Body of pancreas (tissue), 4 donors: Measurements from ENCODE around the gene ALG14. TPM values are rescaled to one million over a fixed set of nuclear protein-coding genes. Genes with fewer than 3 reads are reported as not detected.
"Not testable (repeated sequence)": the region's sequence is repeated elsewhere in the genome, so short reads cannot be mapped to it uniquely, and the experiment has no call there.

Experiments used
- ATAC-seq: fragments of 150-250 bp; one replicate; pipeline ENCODE4 v1.9.1; 2016
- DNase-seq, 4 donors: peaks; one replicate each; pipeline ENCODE4 v3.0.0-alpha.2; 2019
- H3K27ac ChIP-seq, 4 donors: fragments of 200-600 bp; sonication (generic); 1 replicate in 3 of 4; 2 replicates in 1 of 4; pipeline versions ENCODE4 v1.5.1 to v1.6.1; 2016 to 2019; ENCODE audit warnings: mild to moderate bottlenecking in 1 of 4, mixed read lengths in 1 of 4, moderate library complexity in 1 of 4
- H3K27me3 ChIP-seq, 2 donors: fragments of 200-600 bp; sonication (generic); one replicate each; pipeline ENCODE4 v1.6.0; 2016; ENCODE audit warnings: mild to moderate bottlenecking in 1 of 2
- H3K36me3 ChIP-seq, 2 donors: fragments of 200-600 bp; sonication (generic); replicated peaks in 1 of 2; 2 replicates each; pipeline ENCODE4 v1.5.1; 2016; ENCODE audit warnings: low read depth in 2 of 2; ENCODE audit not compliant: insufficient read depth in 1 of 2
- H3K4me1 ChIP-seq: fragments of 200-600 bp; sonication (generic); one replicate; pipeline ENCODE4 v1.6.0; 2016
- H3K4me3 ChIP-seq, 2 donors: fragments of 200-600 bp; sonication (generic); 1 replicate in 1 of 2; 2 replicates in 1 of 2; pipeline ENCODE4 v1.5.1; 2016 to 2019
- H3K9me3 ChIP-seq, 3 donors: fragments of 200-600 bp; sonication (generic); 1 replicate in 2 of 3; 2 replicates in 1 of 3; pipeline ENCODE4 v1.5.1; 2016
- POLR2A ChIP-seq, 3 donors: fragments of 450-650 bp; IDR thresholded peaks; one replicate each; pipeline ENCODE4 v1.6.1; 2016; ENCODE audit warnings: antibody characterized with exemption in 3 of 3, mild to moderate bottlenecking in 2 of 3
- WGBS, 2 donors: methylation state at CpG; one replicate each; pipeline ENCODE4 v1.1.5; 2017; 5-methylcytosine and 5-hydroxymethylcytosine counted together
- intact Hi-C: fragments of 100-400 bp; cut with DNase I; formaldehyde crosslinking; loops from one replicate; pipeline ENCODE4 v1.15.1; 2023
- total RNA-seq, 2 donors: library from RNA; depleted of rRNA; stranded (reverse); fragments of >200 nt; gene quantifications; one replicate each; pipeline ENCODE4 v1.1.0, GENCODE V29; 2016
- TF ChIP-seq, protein P1 (sequence below), 7 experiments: fragments of 450-650 bp in 4 of 7; fragments of 200-600 bp in 3 of 7; sonication (generic) in 3 of 7; IDR thresholded peaks; one replicate each; pipeline ENCODE4 v1.5.1; 2016 to 2019; ENCODE audit warnings: antibody characterized with exemption in 7 of 7

The ALG14 gene
- total RNA-seq, 2 donors from 2014 or later: 0.78 to 0.99 TPM

DNA sequence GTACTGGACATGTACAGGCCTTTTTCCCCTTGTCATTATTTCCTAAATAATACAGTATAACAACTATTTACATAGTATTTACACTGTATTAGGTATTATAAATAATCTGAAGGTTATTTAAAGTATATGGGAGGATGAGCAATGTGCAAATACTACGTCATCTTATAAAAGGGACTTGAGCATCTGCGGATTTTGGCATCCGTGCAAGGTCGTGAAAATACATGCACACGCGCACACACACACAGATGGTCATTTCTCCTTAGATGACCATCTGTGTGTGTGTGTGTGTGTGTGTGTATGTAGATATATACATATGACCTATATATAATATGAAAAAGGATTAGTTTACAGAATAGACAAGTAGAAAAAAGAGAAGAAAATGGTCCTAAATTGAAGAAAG lies 15.4 kb downstream of the ALG14 start:
- Histone ChIP-seq H3K4me1 (peaks cover 8% of the 10 kb centered on the region), H3K27me3 (no peaks in the 10 kb centered on the region), H3K27ac (no peak overlapping the region), H3K36me3 (no peaks in the 10 kb centered on the region), H3K9me3 (no peaks in the 10 kb centered on the region), H3K4me3 (no peak overlapping the region)
- TF ChIP-seq, protein P1, sequence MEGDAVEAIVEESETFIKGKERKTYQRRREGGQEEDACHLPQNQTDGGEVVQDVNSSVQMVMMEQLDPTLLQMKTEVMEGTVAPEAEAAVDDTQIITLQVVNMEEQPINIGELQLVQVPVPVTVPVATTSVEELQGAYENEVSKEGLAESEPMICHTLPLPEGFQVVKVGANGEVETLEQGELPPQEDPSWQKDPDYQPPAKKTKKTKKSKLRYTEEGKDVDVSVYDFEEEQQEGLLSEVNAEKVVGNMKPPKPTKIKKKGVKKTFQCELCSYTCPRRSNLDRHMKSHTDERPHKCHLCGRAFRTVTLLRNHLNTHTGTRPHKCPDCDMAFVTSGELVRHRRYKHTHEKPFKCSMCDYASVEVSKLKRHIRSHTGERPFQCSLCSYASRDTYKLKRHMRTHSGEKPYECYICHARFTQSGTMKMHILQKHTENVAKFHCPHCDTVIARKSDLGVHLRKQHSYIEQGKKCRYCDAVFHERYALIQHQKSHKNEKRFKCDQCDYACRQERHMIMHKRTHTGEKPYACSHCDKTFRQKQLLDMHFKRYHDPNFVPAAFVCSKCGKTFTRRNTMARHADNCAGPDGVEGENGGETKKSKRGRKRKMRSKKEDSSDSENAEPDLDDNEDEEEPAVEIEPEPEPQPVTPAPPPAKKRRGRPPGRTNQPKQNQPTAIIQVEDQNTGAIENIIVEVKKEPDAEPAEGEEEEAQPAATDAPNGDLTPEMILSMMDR (IDR thresholded peaks at IDR 0.05): no peak
- TF ChIP-seq POLR2A (IDR thresholded peaks at IDR 0.05): no peak
- intact Hi-C loops: no loop called here
- DNase-seq (no peak), ATAC-seq (no peak)
- 78 to 82% methylated on average over 6 of the region's 6 CpGs for WGBS, 2 donors

DNA sequence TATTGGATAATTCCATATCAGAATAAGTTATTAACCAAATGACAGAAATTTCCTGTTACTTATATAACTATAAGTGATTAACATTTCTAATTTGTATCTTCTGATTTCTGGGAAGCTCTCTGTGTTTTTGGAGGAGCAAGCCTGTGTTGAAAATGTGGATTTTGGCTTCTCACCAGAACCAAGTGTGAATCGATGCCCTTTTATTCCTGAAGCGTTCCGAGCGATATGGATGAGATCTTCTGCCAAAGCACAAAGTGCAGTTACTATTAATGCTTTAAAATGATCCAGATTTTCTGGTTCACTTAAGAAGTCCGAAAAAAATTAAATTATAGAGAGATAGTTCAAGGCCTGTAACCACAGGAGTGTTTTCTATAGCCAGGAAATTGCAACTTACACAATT lies 22.8 kb downstream of the ALG14 start:
- 37 to 46% methylated on average over 5 of the region's 5 CpGs for WGBS, 2 donors
- DNase-seq: no peak
- H3K27me3 ChIP-seq: no peaks in the 10 kb centered on the region
- no peak for TF ChIP-seq POLR2A (IDR thresholded peaks at IDR 0.05)
- TF ChIP-seq, protein P1 (IDR thresholded peaks at IDR 0.05): no peak
- ATAC-seq: no peak
- H3K4me1 ChIP-seq: no peaks in the 10 kb centered on the region
- H3K9me3 ChIP-seq: no peaks in the 10 kb centered on the region
- no peaks in the 10 kb centered on the region for H3K36me3 ChIP-seq
- intact Hi-C loops: no loop called here
- H3K27ac ChIP-seq: no peak overlapping the region
- no peak overlapping the region for H3K4me3 ChIP-seq

DNA sequence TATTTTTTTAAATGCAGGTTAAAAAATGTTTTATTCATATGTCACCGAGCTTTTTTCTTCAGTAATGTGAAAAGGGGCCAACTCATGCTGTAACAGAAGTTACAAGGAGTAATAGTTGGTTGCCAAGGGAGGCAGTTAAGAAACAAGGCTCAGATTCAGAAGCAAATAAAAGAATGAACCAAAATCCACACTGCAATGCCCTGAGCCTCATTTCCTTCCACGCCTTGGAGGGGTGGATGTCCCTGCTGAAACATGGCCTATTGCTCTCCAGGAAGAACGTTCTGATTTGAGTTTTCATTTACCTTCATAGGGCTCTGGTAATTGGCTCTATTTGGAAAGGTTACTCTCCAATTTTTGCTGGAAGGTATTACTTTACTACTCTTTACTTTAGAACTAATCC lies 24.4 kb downstream of the ALG14 start:
- H3K9me3 ChIP-seq: no peaks in the 10 kb centered on the region
- ATAC-seq (no peak), DNase-seq (no peak)
- peaks cover 4% of the 10 kb centered on the region for H3K4me1 ChIP-seq
- H3K27ac ChIP-seq: no peak overlapping the region
- TF ChIP-seq, protein P1 (IDR thresholded peaks at IDR 0.05): no peak
- TF ChIP-seq POLR2A (IDR thresholded peaks at IDR 0.05): no peak
- H3K4me3 ChIP-seq: no peak overlapping the region
- no peaks in the 10 kb centered on the region for H3K27me3 ChIP-seq
- WGBS, 2 donors: 80 to 82% methylated on average over 3 of the region's 3 CpGs
- no peaks in the 10 kb centered on the region for H3K36me3 ChIP-seq
- intact Hi-C loops: no loop called here

DNA sequence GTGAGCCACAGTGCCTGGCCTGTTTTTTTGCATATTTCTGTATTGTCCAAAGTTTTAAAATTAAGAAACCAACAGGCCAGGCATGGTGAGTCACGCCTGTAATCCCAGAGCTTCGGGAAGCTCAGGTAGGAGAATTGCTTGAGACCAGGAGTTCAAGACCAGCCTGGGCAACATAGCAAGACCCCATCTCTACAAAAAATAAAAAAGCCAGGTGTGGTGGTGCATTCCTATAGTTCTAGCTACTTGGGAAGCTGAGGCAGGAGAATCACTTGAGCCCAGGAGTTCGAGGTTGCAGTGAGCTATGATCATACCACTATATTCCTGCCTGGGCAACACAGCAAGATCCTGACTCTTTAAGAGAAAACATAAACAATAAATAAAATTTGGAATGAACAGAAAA lies 25.1 kb downstream of the ALG14 start:
- H3K27me3 ChIP-seq, H3K36me3 ChIP-seq, H3K9me3 ChIP-seq, H3K27ac ChIP-seq, ATAC-seq, H3K4me3 ChIP-seq, H3K4me1 ChIP-seq, intact Hi-C loops, DNase-seq: not testable (repeated sequence)
- 70 to 75% methylated on average over 3 of the region's 3 CpGs for WGBS, 2 donors

DNA sequence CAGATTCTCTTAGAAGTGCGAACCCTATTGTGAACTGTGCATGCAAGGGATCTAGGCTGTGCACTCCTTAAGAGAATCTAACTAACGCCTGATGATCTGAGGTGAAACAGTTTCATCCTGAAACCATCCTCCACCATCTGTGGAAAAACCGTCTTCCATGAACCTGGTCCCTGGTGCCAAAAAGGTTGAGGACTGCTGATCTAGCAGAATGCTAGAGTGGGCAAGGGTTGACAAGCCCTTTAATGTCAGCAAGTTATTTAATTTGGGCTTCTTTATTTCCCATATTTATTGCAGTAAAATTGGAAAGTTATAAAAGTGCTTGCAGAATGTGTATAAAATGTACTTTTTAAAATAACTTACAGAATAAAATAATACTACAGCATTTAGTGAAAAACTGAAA lies 26.4 kb downstream of the ALG14 start:
- Histone ChIP-seq H3K27me3 (no peaks in the 10 kb centered on the region), H3K4me1 (peaks cover 16% of the 10 kb centered on the region), H3K9me3 (no peaks in the 10 kb centered on the region), H3K36me3 (no peaks in the 10 kb centered on the region), H3K4me3 (no peak overlapping the region), H3K27ac (no peak overlapping the region)
- intact Hi-C loops: no loop called here
- TF ChIP-seq, protein P1 (IDR thresholded peaks at IDR 0.05): no peak
- TF ChIP-seq POLR2A (IDR thresholded peaks at IDR 0.05): no peak
- DNase-seq (no peak), ATAC-seq (no peak)
- 82 to 91% methylated on average over 2 to 3 of the region's 3 CpGs for WGBS, 2 donors
